MM.1S (cell line): ENCODE data around the gene SPOCK3.

ENCODE experiments used
- CTCF ChIP-seq: fragments of 300-600 bp; sonication (generic); IDR thresholded peaks from 2 replicates; pipeline ENCODE4 v1.5.1; 2016; ENCODE audit warnings: antibody characterized with exemption, low read length, mixed read lengths
- EZH2 ChIP-seq: fragments of 300-600 bp; sonication (generic); optimal IDR thresholded peaks from 2 replicates; pipeline ENCODE3; 2017; ENCODE audit warnings: low read depth, mild to moderate bottlenecking, antibody characterized with exemption, low read length, mixed read lengths

- TF ChIP-seq CTCF (no peak), EZH2 (no peak)
Observed at GRCh38 chr4:166838975-166839614, 395.2 kb downstream of the SPOCK3 start.
